ENCODE results near the gene DCAF16. TPM values are rescaled to one million over a fixed set of nuclear protein-coding genes. Genes with fewer than 3 reads are reported as not detected.

Gene DCAF16
- total and polyA plus RNA-seq, 2 donors (not counting 1 experiment from before 2014, with no cell fraction given) = 18.2 to 68.1 TPM

- Histone ChIP-seq H3K9me3 (ENCODE audit: control extremely low read depth in 1 of 3, control insufficient read depth in 2 of 3, insufficient read depth in 1 of 3, low read length in 2 of 3) (no peaks in the 10 kb centered on the region), H3K4me3 (ENCODE audit: control extremely low read depth in 1 of 5, extremely low read depth in 1 of 5, insufficient read depth in 1 of 5, low read depth in 2 of 5, low read length in 4 of 5) (no peak overlapping the region), H3K9ac (ENCODE audit: low read length) (no peak overlapping the region), H3K36me3 (replicated peaks in 1 of 2; ENCODE audit: control extremely low read depth in 1 of 2, control insufficient read depth in 1 of 2, extremely low read depth in 1 of 2, insufficient read depth in 2 of 2, low read length in 1 of 2) (no peaks in the 10 kb centered on the region), H3K27me3 (replicated peaks in 1 of 4; ENCODE audit: control extremely low read depth in 1 of 4, control insufficient read depth in 3 of 4, insufficient read depth in 4 of 4, low read length in 3 of 4) (no peaks in the 10 kb centered on the region), H4K20me1 (ENCODE audit: control insufficient read depth, insufficient read depth, low read length, poor library complexity, severe bottlenecking) (peaks cover 6% of the 10 kb centered on the region), H3K79me2 (ENCODE audit: control insufficient read depth, insufficient read depth, low read length) (peaks cover 25% of the 10 kb centered on the region), H3K27ac (ENCODE audit: low read length in 2 of 2) (no peak overlapping the region), H3K4me2 (replicated peaks; ENCODE audit: low read depth, low read length, poor library complexity, severe bottlenecking) (no peak overlapping the region), H2AFZ (ENCODE audit: insufficient read depth, low read depth, low read length, poor library complexity, severe bottlenecking) (peak overlapping the region; percentile 70), H3K4me1 (ENCODE audit: control insufficient read depth in 2 of 2, insufficient read depth in 2 of 2, low read length in 2 of 2) (peaks cover 12 to 19% of the 10 kb centered on the region in 2 donors)
- DNase-seq (no peak), ATAC-seq (ENCODE audit: low read depth) (no peak)
- intact Hi-C loops (cut with micrococcal nuclease) = no loop called here
- WGBS (ENCODE audit: insufficient coverage) = 44% methylated on average over 2 of the region's 3 CpGs
- TF ChIP-seq CTCF (IDR thresholded peaks at IDR 0.05) = no peak
- TF ChIP-seq EZH2 (IDR thresholded peaks at IDR 0.05; ENCODE audit: borderline replicate concordance, insufficient read depth, low read depth, low read length, poor library complexity, severe bottlenecking) = no peak
- POLR2A ChIA-PET = no interaction called here
- no peaks in the 10 kb centered on the region for H3K27me3 Mint-ChIP-seq
- H3K9me3 Mint-ChIP-seq (ENCODE audit: insufficient read depth) = no peaks in the 10 kb centered on the region
- peaks cover 27% of the 10 kb centered on the region for H3K4me1 Mint-ChIP-seq
- H3K27ac Mint-ChIP-seq = no peak overlapping the region
- CTCF ChIA-PET = interaction anchor here (0.8 to 0.9 kb wide), 2 partner anchors 108 to 554 kb away, joined by 3 read pairs; no protein-coding TSS in a partner anchor
- no peak overlapping the region for H3K4me3 Mint-ChIP-seq
These were observed 3.6 kb upstream of the DCAF16 start for GRCh38 chr4:17814140-17814539.

- no peaks in the 10 kb centered on the region for H3K27me3 Mint-ChIP-seq
- Histone ChIP-seq H3K9ac (ENCODE audit: low read length) (no peak overlapping the region), H3K4me2 (replicated peaks; ENCODE audit: low read depth, low read length, poor library complexity, severe bottlenecking) (no peak overlapping the region), H2AFZ (ENCODE audit: insufficient read depth, low read depth, low read length, poor library complexity, severe bottlenecking) (peak overlapping the region; percentile 20), H3K79me2 (ENCODE audit: control insufficient read depth, insufficient read depth, low read length) (peaks cover 38% of the 10 kb centered on the region), H3K4me3 (ENCODE audit: control extremely low read depth in 1 of 5, extremely low read depth in 1 of 5, insufficient read depth in 1 of 5, low read depth in 2 of 5, low read length in 4 of 5) (no peak overlapping the region), H4K20me1 (ENCODE audit: control insufficient read depth, insufficient read depth, low read length, poor library complexity, severe bottlenecking) (peaks cover 14% of the 10 kb centered on the region), H3K27ac (ENCODE audit: low read length in 2 of 2) (no peak overlapping the region), H3K9me3 (ENCODE audit: control extremely low read depth in 1 of 3, control insufficient read depth in 2 of 3, insufficient read depth in 1 of 3, low read length in 2 of 3) (no peaks in the 10 kb centered on the region), H3K4me1 (ENCODE audit: control insufficient read depth in 2 of 2, insufficient read depth in 2 of 2, low read length in 2 of 2) (peaks cover 24 to 31% of the 10 kb centered on the region in 2 donors), H3K27me3 (replicated peaks in 1 of 4; ENCODE audit: control extremely low read depth in 1 of 4, control insufficient read depth in 3 of 4, insufficient read depth in 4 of 4, low read length in 3 of 4) (no peaks in the 10 kb centered on the region), H3K36me3 (replicated peaks in 1 of 2; ENCODE audit: control extremely low read depth in 1 of 2, control insufficient read depth in 1 of 2, extremely low read depth in 1 of 2, insufficient read depth in 2 of 2, low read length in 1 of 2) (peaks cover 0 to under 1% of the 10 kb centered on the region in 2 experiments)
- no peak overlapping the region for H3K27ac Mint-ChIP-seq
- CTCF ChIA-PET = interaction anchor here (1.0 kb wide), 1 partner anchor 238 kb away, joined by 3 read pairs; no protein-coding TSS in a partner anchor
- ATAC-seq (ENCODE audit: low read depth) (no peak), DNase-seq (no peak)
- TF ChIP-seq EZH2 (IDR thresholded peaks at IDR 0.05; ENCODE audit: borderline replicate concordance, insufficient read depth, low read depth, low read length, poor library complexity, severe bottlenecking) (no peak), CTCF (IDR thresholded peaks at IDR 0.05) (no peak)
- POLR2A ChIA-PET = no interaction called here
- no peak overlapping the region for H3K4me3 Mint-ChIP-seq
- peaks cover 38% of the 10 kb centered on the region for H3K4me1 Mint-ChIP-seq
- 89% methylated on average over 3 of the region's 3 CpGs for WGBS (ENCODE audit: insufficient coverage)
- intact Hi-C loops (cut with micrococcal nuclease) = no loop called here
- no peaks in the 10 kb centered on the region for H3K9me3 Mint-ChIP-seq (ENCODE audit: insufficient read depth)
These were observed 2.2 kb upstream of the DCAF16 start for GRCh38 chr4:17812801-17813200.
